ENCODE data around the gene RAX2. TPM values are rescaled to one million over a fixed set of nuclear protein-coding genes. Genes with fewer than 3 reads are reported as not detected.

The RAX2 gene
- total RNA-seq, 2 donors from 2014 or later, result not detected

DNA sequence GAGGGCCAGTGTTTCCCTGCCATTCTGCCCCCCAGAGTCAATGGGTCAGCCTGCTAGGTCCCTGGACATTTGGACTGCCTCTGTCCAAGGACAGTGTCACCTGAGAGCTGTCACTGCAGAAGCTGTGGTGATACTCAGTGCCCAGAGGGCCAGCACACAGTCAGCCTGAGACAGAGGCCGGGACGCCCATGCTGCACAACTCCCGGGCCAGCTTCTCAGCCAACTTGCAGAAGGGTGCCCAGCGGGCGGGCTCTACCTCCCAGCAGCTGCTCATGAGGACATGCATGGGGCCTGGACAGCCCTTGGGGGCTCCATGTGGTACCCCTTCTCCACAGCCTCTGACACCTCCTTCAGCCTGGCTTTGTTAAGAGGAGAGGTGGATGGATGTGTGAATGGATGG, 3.8 kb upstream of the RAX2 start:
- H3K36me3 ChIP-seq, result no peaks in the 10 kb centered on the region
- DNase-seq (ENCODE audit: low spot score) (no peak), ATAC-seq (ENCODE audit: insufficient number of reproducible peaks, low FRiP score, low read depth) (no peak)
- no peaks in the 10 kb centered on the region for H3K27me3 ChIP-seq (replicated peaks; ENCODE audit: insufficient read depth)
- no peak overlapping the region for H3K27ac ChIP-seq
- no peaks in the 10 kb centered on the region for H3K4me1 ChIP-seq (ENCODE audit: control insufficient read depth in 1 of 2, low read depth in 2 of 2)
- no peak overlapping the region for H3K4me3 ChIP-seq
- no peak for TF ChIP-seq CTCF (IDR thresholded peaks at IDR 0.05)
- H3K9me3 ChIP-seq, result no peaks in the 10 kb centered on the region

DNA sequence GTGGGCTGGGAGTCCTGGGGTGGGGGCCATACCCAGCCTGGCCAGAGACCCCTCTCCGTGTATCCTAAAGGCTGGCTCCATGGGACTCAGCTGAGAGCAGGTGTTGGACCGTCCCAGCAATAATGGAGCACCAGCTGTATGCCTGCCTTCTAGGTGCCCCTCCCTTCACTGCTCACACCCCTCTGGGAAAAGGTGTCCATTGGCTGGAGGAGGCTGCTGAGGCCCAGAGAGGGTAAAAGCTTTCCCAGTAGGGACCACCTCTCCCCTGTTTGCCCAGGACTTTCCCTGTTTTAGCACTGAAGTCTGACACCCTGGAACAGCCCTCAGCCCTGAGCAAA, 3.3 kb upstream of the RAX2 start:
- no peak overlapping the region for H3K4me3 ChIP-seq
- no peak for DNase-seq (ENCODE audit: low spot score)
- no peaks in the 10 kb centered on the region for H3K9me3 ChIP-seq
- no peaks in the 10 kb centered on the region for H3K36me3 ChIP-seq
- H3K27ac ChIP-seq, result no peak overlapping the region
- H3K4me1 ChIP-seq (ENCODE audit: control insufficient read depth in 1 of 2, low read depth in 2 of 2), result no peaks in the 10 kb centered on the region
- no peak for TF ChIP-seq CTCF (IDR thresholded peaks at IDR 0.05)
- no peak for ATAC-seq (ENCODE audit: insufficient number of reproducible peaks, low FRiP score, low read depth)
- no peaks in the 10 kb centered on the region for H3K27me3 ChIP-seq (replicated peaks; ENCODE audit: insufficient read depth)

DNA sequence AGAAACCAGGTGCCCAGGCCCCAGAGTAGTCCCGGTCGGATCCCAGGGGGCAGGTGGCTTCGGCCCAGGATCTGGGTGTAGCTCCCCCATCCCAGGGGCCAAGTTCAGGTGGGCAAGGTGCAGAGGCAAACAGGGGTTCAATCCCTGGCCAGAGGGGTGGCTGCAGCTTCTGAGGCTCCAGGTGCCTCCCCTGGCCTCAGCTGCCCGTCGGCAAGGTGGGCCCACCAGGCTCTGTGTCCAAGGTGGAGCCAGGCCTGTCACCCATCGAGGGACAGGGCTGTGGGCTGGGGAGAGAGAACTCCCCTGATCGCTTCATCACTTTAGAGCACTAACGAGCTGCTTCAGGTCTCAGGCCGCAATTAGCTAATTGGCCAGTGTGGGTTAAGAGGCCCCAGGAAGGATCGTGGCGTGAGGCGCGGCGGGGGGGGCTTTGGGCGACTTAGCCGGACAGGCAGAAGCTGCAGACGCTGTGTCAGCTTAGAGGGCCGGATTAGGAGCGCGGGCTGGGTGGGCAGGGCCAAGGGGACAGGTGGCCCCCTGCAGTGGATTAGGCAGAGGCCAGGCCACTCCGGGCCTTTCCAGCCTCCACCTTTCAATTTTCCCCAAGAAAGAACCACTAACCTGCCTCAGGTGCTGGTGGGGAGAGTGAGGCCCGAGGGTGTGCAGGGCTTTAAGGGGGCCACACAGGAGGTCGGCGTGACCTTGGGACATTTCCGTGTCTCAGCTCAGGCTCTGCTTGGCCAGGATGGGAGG, 2.8 kb upstream of the RAX2 start:
- H3K27ac ChIP-seq, result no peak overlapping the region
- no peaks in the 10 kb centered on the region for H3K27me3 ChIP-seq (replicated peaks; ENCODE audit: insufficient read depth)
- no peaks in the 10 kb centered on the region for H3K4me1 ChIP-seq (ENCODE audit: control insufficient read depth in 1 of 2, low read depth in 2 of 2)
- no peak overlapping the region for H3K4me3 ChIP-seq
- TF ChIP-seq CTCF (IDR thresholded peaks at IDR 0.05), result no peak
- no peaks in the 10 kb centered on the region for H3K9me3 ChIP-seq
- ATAC-seq (ENCODE audit: insufficient number of reproducible peaks, low FRiP score, low read depth) (no peak), DNase-seq (ENCODE audit: low spot score) (no peak)
- no peaks in the 10 kb centered on the region for H3K36me3 ChIP-seq

GRCh38 chr19:3773814-3774515, 1.9 kb upstream of the RAX2 start:
- H3K27me3 ChIP-seq (replicated peaks; ENCODE audit: insufficient read depth), result no peaks in the 10 kb centered on the region
- no peaks in the 10 kb centered on the region for H3K36me3 ChIP-seq
- no peak for DNase-seq (ENCODE audit: low spot score)
- TF ChIP-seq CTCF (IDR thresholded peaks at IDR 0.05), result no peak
- no peak overlapping the region for H3K27ac ChIP-seq
- H3K4me3 ChIP-seq, result no peak overlapping the region
- ATAC-seq (ENCODE audit: insufficient number of reproducible peaks, low FRiP score, low read depth), result no peak
- no peaks in the 10 kb centered on the region for H3K9me3 ChIP-seq
- no peaks in the 10 kb centered on the region for H3K4me1 ChIP-seq (ENCODE audit: control insufficient read depth in 1 of 2, low read depth in 2 of 2)

GRCh38 chr19:3771000-3771905, 775 bp downstream of the RAX2 start:
- Histone ChIP-seq H3K4me3 (no peak overlapping the region), H3K9me3 (no peaks in the 10 kb centered on the region), H3K4me1 (ENCODE audit: control insufficient read depth in 1 of 2, low read depth in 2 of 2) (no peaks in the 10 kb centered on the region), H3K36me3 (peaks cover 9% of the 10 kb centered on the region), H3K27ac (no peak overlapping the region), H3K27me3 (replicated peaks; ENCODE audit: insufficient read depth) (no peaks in the 10 kb centered on the region)
- no peak for TF ChIP-seq CTCF (IDR thresholded peaks at IDR 0.05)
- ATAC-seq (ENCODE audit: insufficient number of reproducible peaks, low FRiP score, low read depth) (no peak), DNase-seq (ENCODE audit: low spot score) (no peak)
